ENCODE measurements around the gene EHD4. TPM values are rescaled to one million over a fixed set of nuclear protein-coding genes. Genes with fewer than 3 reads are reported as not detected.

The EHD4 gene
- total RNA-seq, 1 donor from 2014 or later = 30.2 TPM

- no peak for DNase-seq (ENCODE audit: low read depth)
- no peak overlapping the region for H3K4me3 ChIP-seq (ENCODE audit: low read depth, low read length)
- no peak for TF ChIP-seq CTCF (conservative IDR thresholded peaks at IDR 0.05; ENCODE audit: low read depth, low read length)
These were observed 84.5 kb downstream of the EHD4 start for GRCh38 chr15:41887893-41888292.

GRCh38 chr15:41887161-41887560 lies 85.2 kb downstream of the EHD4 start:
- no peak for DNase-seq (ENCODE audit: low read depth)
- H3K4me3 ChIP-seq (ENCODE audit: low read depth, low read length) = no peak overlapping the region
- TF ChIP-seq CTCF (conservative IDR thresholded peaks at IDR 0.05; ENCODE audit: low read depth, low read length) = no peak

GRCh38 chr15:41886741-41887140 lies 85.6 kb downstream of the EHD4 start:
- no peak overlapping the region for H3K4me3 ChIP-seq (ENCODE audit: low read depth, low read length)
- TF ChIP-seq CTCF (conservative IDR thresholded peaks at IDR 0.05; ENCODE audit: low read depth, low read length) = no peak
- no peak for DNase-seq (ENCODE audit: low read depth)

GRCh38 chr15:41885841-41886240 lies 86.5 kb downstream of the EHD4 start:
- DNase-seq (ENCODE audit: low read depth) = no peak
- no peak overlapping the region for H3K4me3 ChIP-seq (ENCODE audit: low read depth, low read length)
- TF ChIP-seq CTCF (conservative IDR thresholded peaks at IDR 0.05; ENCODE audit: low read depth, low read length) = no peak

GRCh38 chr15:41885321-41885720 lies 87.0 kb downstream of the EHD4 start:
- no peak for TF ChIP-seq CTCF (conservative IDR thresholded peaks at IDR 0.05; ENCODE audit: low read depth, low read length)
- H3K4me3 ChIP-seq (ENCODE audit: low read depth, low read length) = no peak overlapping the region
- DNase-seq (ENCODE audit: low read depth) = no peak

GRCh38 chr15:41884458-41884857 lies 87.9 kb downstream of the EHD4 start:
- no peak overlapping the region for H3K4me3 ChIP-seq (ENCODE audit: low read depth, low read length)
- no peak for DNase-seq (ENCODE audit: low read depth)
- no peak for TF ChIP-seq CTCF (conservative IDR thresholded peaks at IDR 0.05; ENCODE audit: low read depth, low read length)

GRCh38 chr15:41883484-41883825 lies 88.9 kb downstream of the EHD4 start:
- H3K4me3 ChIP-seq (ENCODE audit: low read depth, low read length) = no peak overlapping the region
- DNase-seq (ENCODE audit: low read depth) = no peak

More at GRCh38 chr15:41883484-41883825, 88.9 kb downstream of the EHD4 start:
- no peak for TF ChIP-seq CTCF (conservative IDR thresholded peaks at IDR 0.05; ENCODE audit: low read depth, low read length)

All from epithelial cell of proximal tubule (primary cell).